Subcutaneous adipose tissue (tissue), 4 donors: ENCODE measurements around the gene ZFP90. TPM values are rescaled to one million over a fixed set of nuclear protein-coding genes. Genes with fewer than 3 reads are reported as not detected.

Experiments used
- total RNA-seq, 4 donors: library from RNA; depleted of rRNA; stranded (reverse); fragments of >200 nt; gene quantifications; one replicate each; pipeline ENCODE4 v1.1.0, GENCODE V29; 2016
- TF ChIP-seq, protein P1 (sequence below): fragments of 450-650 bp; IDR thresholded peaks from one replicate; pipeline ENCODE4 v1.5.1; 2016; ENCODE audit warnings: low read depth, mild to moderate bottlenecking, control low read depth, antibody characterized with exemption, moderate library complexity

Gene ZFP90
- total RNA-seq, 4 donors from 2014 or later = 22.2 to 60.3 (median 47.5) TPM

DNA sequence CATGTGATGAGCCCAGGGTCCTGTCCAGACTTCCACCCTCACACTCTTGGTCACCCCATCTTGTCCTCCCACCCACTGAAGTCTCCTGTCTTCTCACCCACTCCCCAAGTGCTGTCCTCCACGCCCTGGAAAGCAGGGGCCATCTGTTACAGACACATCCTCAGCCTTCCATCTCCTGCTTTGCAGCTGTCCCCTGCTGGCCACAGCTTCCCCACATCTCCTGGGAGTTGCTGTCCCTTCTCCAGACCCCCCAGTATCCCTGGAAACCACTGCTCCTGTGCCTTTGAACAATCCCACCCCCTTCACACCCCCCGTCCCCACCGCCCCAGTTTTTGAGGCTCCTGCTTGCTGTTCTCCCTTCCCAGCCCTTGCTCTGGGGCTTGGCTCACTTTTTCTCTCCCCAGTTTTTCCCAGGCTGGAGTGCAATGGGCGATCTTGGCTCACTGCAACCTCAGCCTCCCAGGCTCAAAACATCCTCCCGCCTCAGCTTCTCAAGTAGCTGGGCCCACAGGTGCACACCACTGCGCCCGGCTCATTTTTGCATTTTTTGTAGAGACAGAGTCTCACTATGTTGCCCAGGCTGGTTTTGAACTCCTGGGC lies 30.4 kb upstream of the ZFP90 start:
- TF ChIP-seq, protein P1, sequence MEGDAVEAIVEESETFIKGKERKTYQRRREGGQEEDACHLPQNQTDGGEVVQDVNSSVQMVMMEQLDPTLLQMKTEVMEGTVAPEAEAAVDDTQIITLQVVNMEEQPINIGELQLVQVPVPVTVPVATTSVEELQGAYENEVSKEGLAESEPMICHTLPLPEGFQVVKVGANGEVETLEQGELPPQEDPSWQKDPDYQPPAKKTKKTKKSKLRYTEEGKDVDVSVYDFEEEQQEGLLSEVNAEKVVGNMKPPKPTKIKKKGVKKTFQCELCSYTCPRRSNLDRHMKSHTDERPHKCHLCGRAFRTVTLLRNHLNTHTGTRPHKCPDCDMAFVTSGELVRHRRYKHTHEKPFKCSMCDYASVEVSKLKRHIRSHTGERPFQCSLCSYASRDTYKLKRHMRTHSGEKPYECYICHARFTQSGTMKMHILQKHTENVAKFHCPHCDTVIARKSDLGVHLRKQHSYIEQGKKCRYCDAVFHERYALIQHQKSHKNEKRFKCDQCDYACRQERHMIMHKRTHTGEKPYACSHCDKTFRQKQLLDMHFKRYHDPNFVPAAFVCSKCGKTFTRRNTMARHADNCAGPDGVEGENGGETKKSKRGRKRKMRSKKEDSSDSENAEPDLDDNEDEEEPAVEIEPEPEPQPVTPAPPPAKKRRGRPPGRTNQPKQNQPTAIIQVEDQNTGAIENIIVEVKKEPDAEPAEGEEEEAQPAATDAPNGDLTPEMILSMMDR = no peak

GRCh38 chr16:68509381-68509780 lies 29.7 kb upstream of the ZFP90 start:
- TF ChIP-seq, protein P1 = no peak

- TF ChIP-seq, protein P1 = no peak
Observed at GRCh38 chr16:68510775-68511174, 28.3 kb upstream of the ZFP90 start.

DNA sequence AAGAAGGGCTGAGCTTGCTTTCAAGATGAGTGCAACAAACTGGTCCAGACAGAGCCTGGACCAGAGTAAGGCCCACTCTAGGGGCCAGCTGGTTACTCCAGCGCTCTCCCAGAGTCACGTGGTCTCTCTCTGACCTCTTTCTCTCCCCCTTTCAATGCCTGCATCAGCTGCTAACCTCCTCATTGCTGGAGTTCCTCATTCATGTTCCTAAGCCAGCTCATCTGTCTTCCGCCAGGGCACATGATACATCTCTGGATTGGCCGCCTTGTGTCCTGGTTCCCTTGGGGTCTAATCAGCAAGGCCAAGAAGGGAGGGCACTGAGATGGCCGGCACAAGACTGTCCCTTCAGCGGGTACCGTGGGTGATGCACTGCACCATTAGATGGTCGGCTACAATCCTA lies 26.9 kb upstream of the ZFP90 start:
- TF ChIP-seq, protein P1 = no peak

GRCh38 chr16:68512742-68513141 lies 26.3 kb upstream of the ZFP90 start:
- TF ChIP-seq, protein P1 = no peak

DNA sequence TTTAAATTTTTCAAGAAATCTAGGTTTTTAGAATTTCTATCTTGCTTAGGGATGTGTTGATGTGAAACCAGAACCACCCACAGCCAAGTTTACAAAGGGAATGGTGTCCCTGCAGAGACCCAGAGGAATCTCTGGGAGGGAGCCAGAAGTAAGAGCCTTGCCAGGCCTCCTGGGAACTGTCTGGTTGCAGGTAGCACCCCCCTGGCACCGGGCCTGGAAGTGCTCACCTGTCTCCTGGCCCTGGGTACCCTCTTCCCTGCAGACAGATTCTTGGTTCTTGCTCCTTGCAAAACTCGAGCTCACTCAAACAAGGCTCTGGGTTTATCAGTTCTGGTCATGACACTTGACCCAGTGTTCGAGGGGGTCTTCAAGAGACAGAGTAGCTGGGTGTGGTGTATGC lies 24.6 kb upstream of the ZFP90 start:
- TF ChIP-seq, protein P1 = no peak

DNA sequence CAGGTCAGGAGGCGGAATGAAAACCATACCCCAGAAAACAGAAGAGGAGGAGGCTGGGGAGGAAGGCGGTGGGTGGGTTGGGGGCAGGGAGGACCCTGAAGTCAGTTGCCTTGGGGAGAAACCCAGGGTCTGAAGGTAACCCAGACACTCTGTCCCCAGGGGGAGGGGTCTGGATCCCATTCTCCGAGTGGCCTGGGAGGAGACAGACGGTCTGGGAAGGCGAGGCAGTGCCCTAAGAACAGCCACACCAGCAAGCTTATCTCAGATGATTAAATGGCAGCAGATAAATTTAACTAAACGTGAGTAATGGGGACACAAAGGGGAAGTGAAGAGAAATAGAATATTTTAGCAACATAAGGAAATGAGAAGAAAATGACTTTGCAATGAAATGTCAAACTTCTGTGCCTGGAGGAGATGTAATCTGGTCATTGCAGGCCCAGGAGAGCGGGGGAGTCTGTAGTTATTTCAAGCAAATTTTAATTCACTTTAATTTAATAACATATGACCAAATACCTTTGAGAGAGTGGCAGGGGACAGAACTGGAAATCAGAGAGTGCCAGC lies 21.4 kb upstream of the ZFP90 start:
- TF ChIP-seq, protein P1 = no peak
